Thoracic aorta (tissue), 2 donors: ENCODE data around the gene LRRC27. TPM values are rescaled to one million over a fixed set of nuclear protein-coding genes. Genes with fewer than 3 reads are reported as not detected.

Source experiments
- ATAC-seq: fragments of 150-250 bp; one replicate; pipeline ENCODE4 v1.8.0; 2017; ENCODE audit warnings: low read depth; ENCODE audit not compliant: insufficient number of reproducible peaks, low FRiP score
- DNase-seq: peaks from one replicate; pipeline ENCODE4 v3.0.0-alpha.2; 2020; ENCODE audit warnings: low spot score
- H3K27ac ChIP-seq, 2 donors: fragments of 200-600 bp; sonication (generic); 1 replicate in 1 of 2; 2 replicates in 1 of 2; pipeline ENCODE4 v1.5.1; 2016; ENCODE audit warnings: mild to moderate bottlenecking in 2 of 2, moderate library complexity in 2 of 2
- H3K27me3 ChIP-seq: fragments of 200-600 bp; sonication (generic); replicated peaks from 2 replicates; pipeline ENCODE4 v1.6.0; 2016; ENCODE audit warnings: mild to moderate bottlenecking; ENCODE audit not compliant: insufficient read depth
- H3K36me3 ChIP-seq: fragments of 200-600 bp; sonication (generic); one replicate; pipeline ENCODE4 v1.5.1; 2016
- H3K4me1 ChIP-seq, 2 donors: fragments of 200-600 bp; sonication (generic); 1 replicate in 1 of 2; 2 replicates in 1 of 2; pipeline versions ENCODE4 v1.5.1 to v1.6.0; 2016; ENCODE audit warnings: low read depth in 2 of 2, mild to moderate bottlenecking in 1 of 2; ENCODE audit not compliant: control insufficient read depth in 1 of 2
- H3K4me3 ChIP-seq: fragments of 200-600 bp; sonication (generic); 2 replicates; pipeline ENCODE4 v1.5.1; 2016; ENCODE audit warnings: mild to moderate bottlenecking
- H3K9me3 ChIP-seq: fragments of 200-600 bp; sonication (generic); 2 replicates; pipeline ENCODE4 v1.5.1; 2016
- total RNA-seq, 2 donors: library from RNA; depleted of rRNA; stranded (reverse); fragments of >200 nt; gene quantifications; one replicate each; pipeline versions ENCODE4 v1.1.0 to v1.2.3, GENCODE V29; 2016
- TF ChIP-seq, protein P1 (sequence below): fragments of 200-600 bp; sonication (generic); IDR thresholded peaks from one replicate; pipeline ENCODE4 v1.5.1; 2019; ENCODE audit warnings: antibody characterized with exemption

The LRRC27 gene
- total RNA-seq, 2 donors from 2014 or later: 3.2 to 8.9 TPM

DNA sequence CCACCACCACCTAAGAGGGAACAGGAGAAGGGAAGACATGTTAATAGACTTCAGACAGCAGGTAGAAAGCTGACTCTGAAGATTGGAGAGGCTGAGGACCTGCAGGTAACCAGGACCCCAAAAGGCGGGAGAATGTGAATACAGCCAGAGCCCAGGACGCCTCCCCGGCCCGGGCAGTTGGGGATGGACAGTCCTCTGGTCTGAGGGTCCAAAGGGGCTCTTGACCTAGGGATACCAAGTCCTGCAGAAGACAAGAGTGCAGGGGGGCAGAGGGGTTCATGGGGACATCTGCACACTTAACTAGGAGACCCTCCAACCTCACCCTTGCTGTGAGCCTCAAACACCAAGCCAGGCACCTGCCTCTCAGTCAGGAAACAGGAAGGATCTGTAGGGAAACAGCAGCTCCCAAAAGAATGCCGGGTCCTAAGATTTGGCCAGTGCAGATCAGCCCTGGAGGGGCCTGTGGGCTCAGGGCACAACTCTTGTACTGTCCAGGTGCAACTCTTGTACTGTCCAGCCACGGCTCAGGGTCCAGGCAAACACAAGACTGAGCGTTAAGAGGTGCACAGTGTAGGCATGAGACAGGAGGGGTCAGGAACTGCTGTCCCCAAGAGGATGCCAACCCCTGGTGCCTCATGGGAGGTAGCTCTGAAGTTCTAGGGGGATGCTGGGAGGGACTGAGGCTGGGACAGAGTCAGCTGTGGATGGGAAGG is 22.0 kb upstream of the LRRC27 start:
- no peak for ATAC-seq
- Histone ChIP-seq H3K27ac (no peak overlapping the region), H3K4me3 (no peak overlapping the region), H3K4me1 (peaks cover 4 to 17% of the 10 kb centered on the region in 2 donors), H3K36me3 (no peaks in the 10 kb centered on the region), H3K9me3 (no peaks in the 10 kb centered on the region), H3K27me3 (no peaks in the 10 kb centered on the region)
- no peak for DNase-seq
- TF ChIP-seq, protein P1, sequence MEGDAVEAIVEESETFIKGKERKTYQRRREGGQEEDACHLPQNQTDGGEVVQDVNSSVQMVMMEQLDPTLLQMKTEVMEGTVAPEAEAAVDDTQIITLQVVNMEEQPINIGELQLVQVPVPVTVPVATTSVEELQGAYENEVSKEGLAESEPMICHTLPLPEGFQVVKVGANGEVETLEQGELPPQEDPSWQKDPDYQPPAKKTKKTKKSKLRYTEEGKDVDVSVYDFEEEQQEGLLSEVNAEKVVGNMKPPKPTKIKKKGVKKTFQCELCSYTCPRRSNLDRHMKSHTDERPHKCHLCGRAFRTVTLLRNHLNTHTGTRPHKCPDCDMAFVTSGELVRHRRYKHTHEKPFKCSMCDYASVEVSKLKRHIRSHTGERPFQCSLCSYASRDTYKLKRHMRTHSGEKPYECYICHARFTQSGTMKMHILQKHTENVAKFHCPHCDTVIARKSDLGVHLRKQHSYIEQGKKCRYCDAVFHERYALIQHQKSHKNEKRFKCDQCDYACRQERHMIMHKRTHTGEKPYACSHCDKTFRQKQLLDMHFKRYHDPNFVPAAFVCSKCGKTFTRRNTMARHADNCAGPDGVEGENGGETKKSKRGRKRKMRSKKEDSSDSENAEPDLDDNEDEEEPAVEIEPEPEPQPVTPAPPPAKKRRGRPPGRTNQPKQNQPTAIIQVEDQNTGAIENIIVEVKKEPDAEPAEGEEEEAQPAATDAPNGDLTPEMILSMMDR: no peak

DNA sequence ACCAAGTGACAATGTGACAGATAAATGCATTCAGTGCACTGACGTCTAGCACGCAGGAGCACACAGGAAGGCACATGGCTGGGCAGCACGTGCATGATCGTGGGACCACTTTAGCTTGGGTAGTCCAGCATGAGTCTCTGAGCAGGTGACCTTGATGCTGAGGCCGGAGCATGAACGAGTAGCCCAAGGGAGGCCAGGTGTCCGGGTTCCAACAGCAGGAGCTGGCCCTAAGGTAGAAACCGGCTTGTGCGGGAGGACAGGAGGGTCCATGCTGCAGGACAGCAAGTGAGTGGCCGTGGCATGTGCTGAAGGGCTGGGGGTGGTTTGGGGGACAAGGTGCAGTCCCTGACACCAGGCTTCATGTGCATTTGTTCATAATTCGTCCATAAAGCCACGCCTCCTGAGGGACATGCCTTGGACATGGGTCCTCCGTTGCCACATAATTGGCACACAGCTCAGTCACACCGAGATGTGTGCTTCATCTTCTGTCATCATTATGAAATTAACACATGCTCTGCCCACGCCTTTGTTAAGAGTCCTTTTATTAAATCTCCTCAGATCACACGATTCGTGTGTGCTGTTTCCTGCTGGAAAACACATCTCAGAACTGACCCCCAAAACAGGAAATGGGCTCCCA is 21.2 kb upstream of the LRRC27 start:
- DNase-seq: no peak
- no peak overlapping the region for H3K4me3 ChIP-seq
- no peak for ATAC-seq
- H3K27me3 ChIP-seq: no peaks in the 10 kb centered on the region
- peaks cover 4 to 17% of the 10 kb centered on the region in 2 donors for H3K4me1 ChIP-seq
- no peaks in the 10 kb centered on the region for H3K9me3 ChIP-seq
- TF ChIP-seq, protein P1: no peak
- no peaks in the 10 kb centered on the region for H3K36me3 ChIP-seq
- H3K27ac ChIP-seq: no peak overlapping the region

DNA sequence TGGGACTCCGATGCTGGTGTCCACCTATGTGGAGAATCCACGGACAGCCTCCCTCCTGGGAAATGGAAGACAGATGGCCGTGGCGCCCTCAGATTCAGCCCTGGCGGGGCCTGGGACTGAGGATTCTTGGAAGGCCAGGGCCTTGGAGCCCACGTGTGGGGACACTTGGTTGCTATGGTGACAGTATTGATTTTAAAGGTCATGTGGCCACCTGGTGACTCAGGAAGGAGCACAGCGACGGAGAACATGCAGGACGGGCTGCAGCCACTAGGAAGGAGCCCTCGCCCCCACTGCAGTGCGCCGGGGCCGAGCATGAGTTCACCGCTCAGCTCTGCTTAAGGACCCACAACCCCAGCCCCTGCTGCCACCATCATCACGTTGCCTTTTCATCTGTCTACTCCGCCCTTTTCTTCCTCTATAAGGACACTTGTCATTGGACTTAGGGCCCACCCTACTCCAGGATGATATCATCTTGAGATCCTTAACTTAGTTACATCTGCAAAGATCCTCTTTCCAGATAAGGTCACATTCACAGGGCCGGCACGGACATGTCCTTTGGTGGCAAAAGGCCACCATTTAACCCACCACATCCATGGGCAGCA is 20.6 kb upstream of the LRRC27 start:
- H3K4me1 ChIP-seq: peaks cover 4 to 17% of the 10 kb centered on the region in 2 donors
- no peak for ATAC-seq
- no peak overlapping the region for H3K4me3 ChIP-seq
- H3K36me3 ChIP-seq: no peaks in the 10 kb centered on the region
- no peak overlapping the region for H3K27ac ChIP-seq
- H3K27me3 ChIP-seq: no peaks in the 10 kb centered on the region
- DNase-seq: no peak
- H3K9me3 ChIP-seq: no peaks in the 10 kb centered on the region
- TF ChIP-seq, protein P1: no peak

DNA sequence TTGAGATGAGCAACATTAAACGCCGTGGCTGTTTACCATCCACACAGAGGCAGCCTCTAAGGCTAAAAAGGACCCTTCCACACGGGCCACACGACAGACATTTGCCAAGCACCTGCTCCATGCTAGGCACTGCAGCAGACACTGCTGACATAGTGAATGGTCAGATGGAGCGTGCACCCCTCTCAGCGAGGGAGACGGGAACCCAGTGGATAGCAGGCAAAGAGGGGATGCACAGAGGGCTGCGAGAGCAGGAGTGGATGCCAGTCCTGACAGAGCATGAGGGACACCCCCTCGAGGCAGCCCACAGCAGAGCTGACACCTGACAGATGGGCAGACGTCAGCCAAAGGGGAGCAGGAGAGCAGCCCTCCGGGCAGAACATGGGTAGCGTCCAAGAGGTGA is 18.7 kb upstream of the LRRC27 start:
- TF ChIP-seq, protein P1: no peak
- Histone ChIP-seq H3K27ac (no peak overlapping the region), H3K4me3 (no peak overlapping the region), H3K9me3 (no peaks in the 10 kb centered on the region), H3K36me3 (no peaks in the 10 kb centered on the region), H3K4me1 (peaks cover 0 to 8% of the 10 kb centered on the region in 2 donors), H3K27me3 (no peaks in the 10 kb centered on the region)
- DNase-seq: no peak
- ATAC-seq: no peak

DNA sequence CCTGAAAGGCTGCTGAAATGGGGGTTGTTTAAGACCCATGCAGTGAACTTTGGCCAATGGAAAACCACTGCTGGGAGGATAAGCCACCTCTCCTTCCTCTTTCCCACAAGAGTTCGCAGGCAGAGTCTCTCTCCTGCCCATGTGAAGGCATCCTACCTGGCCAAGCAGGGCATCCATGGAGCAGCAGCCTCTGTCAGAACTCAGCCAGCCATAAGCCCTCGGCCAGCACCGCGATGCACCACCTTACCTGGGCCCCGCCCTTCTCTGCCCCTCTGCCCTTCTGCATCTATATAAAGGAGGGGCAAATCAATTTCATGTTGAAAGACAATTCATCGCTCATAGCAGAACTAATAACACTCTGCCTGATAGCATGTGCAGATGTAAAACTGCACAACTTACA is 18.1 kb upstream of the LRRC27 start:
- TF ChIP-seq, protein P1: no peak
- Histone ChIP-seq H3K27me3 (no peaks in the 10 kb centered on the region), H3K36me3 (no peaks in the 10 kb centered on the region), H3K4me3 (no peak overlapping the region), H3K4me1 (peaks cover 0 to 4% of the 10 kb centered on the region in 2 donors), H3K9me3 (no peaks in the 10 kb centered on the region), H3K27ac (no peak overlapping the region)
- no peak for ATAC-seq
- DNase-seq: no peak
